Fibroblast of pulmonary artery (primary cell): ENCODE results near the gene PPRC1.

Experiments
- DNase-seq: peaks from one replicate; pipeline ENCODE4 v3.0.0-alpha.2; 2010; ENCODE audit warnings: low read depth
- H3K4me3 ChIP-seq: replicated peaks from 2 replicates; pipeline ENCODE4 v1.5.1; 2011; ENCODE audit warnings: low read depth, mild to moderate bottlenecking, control low read depth, low read length, moderate library complexity
- CTCF ChIP-seq: IDR thresholded peaks from 2 replicates; pipeline ENCODE4 v1.5.1; 2011; ENCODE audit warnings: mild to moderate bottlenecking, control low read depth, low read length, inconsistent platforms; ENCODE audit errors: missing control alignments

Gene PPRC1

GRCh38 chr10:102159051-102159597, 26.3 kb downstream of the PPRC1 start:
- TF ChIP-seq CTCF, result no peak
- H3K4me3 ChIP-seq, result no peak overlapping the region
- no peak for DNase-seq

GRCh38 chr10:102159831-102160230, 27.0 kb downstream of the PPRC1 start:
- H3K4me3 ChIP-seq, result no peak overlapping the region
- no peak for TF ChIP-seq CTCF
- no peak for DNase-seq

- DNase-seq, result no peak
- no peak overlapping the region for H3K4me3 ChIP-seq
- TF ChIP-seq CTCF, result no peak
Observed at GRCh38 chr10:102163342-102163989, 30.6 kb downstream of the PPRC1 start.

- no peak for TF ChIP-seq CTCF
- no peak overlapping the region for H3K4me3 ChIP-seq
- DNase-seq, result no peak
Observed at GRCh38 chr10:102167861-102168260, 35.0 kb downstream of the PPRC1 start.

- DNase-seq, result no peak
- no peak overlapping the region for H3K4me3 ChIP-seq
- TF ChIP-seq CTCF, result no peak
Observed at GRCh38 chr10:102170602-102171001, 37.8 kb downstream of the PPRC1 start.

- no peak overlapping the region for H3K4me3 ChIP-seq
- no peak for DNase-seq
- TF ChIP-seq CTCF, result no peak
Observed at GRCh38 chr10:102172288-102172687, 39.4 kb downstream of the PPRC1 start.

DNA sequence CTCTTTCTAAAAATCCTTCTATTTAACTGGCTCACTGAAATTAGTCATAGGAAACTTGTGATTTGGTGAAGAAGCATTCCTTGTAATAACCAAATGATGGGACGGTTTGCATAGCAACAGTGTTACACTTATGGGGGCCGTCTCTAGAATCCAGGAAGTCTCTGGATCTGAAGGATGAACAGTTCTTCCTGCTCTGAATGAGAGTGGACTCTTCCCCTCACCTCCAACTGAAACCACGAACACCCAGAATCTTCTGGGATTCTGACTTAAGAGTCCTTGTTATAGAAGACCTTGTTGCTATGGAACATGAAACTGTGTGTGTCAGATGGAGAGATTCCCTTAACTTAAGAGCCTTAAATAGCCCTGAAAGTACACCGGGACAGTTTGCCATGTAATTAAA, 42.6 kb downstream of the PPRC1 start:
- peak; percentile 19 for DNase-seq
- no peak for TF ChIP-seq CTCF
- H3K4me3 ChIP-seq, result no peak overlapping the region
